ENCODE measurements around the gene FAM180A.
"Not testable (repeated sequence)": the region's sequence is repeated elsewhere in the genome, so short reads cannot be mapped to it uniquely, and the experiment has no call there.

FAM180A gene

GRCh38 chr7:135741905-135742304 lies 6.7 kb downstream of the FAM180A start:
- no peak for DNase-seq (ENCODE audit: low read depth)

GRCh38 chr7:135740889-135741288 lies 7.7 kb downstream of the FAM180A start:
- DNase-seq (ENCODE audit: low read depth): no peak

- DNase-seq (ENCODE audit: low read depth): not testable (repeated sequence)
Observed at GRCh38 chr7:135737306-135737647, 11.3 kb downstream of the FAM180A start.

GRCh38 chr7:135736586-135737305 lies 11.9 kb downstream of the FAM180A start:
- no peak for DNase-seq (ENCODE audit: low read depth)

GRCh38 chr7:135734343-135734689 lies 14.3 kb downstream of the FAM180A start:
- DNase-seq (ENCODE audit: low read depth): no peak

- DNase-seq (ENCODE audit: low read depth): no peak
Observed at GRCh38 chr7:135733603-135734342, 14.8 kb downstream of the FAM180A start.

GRCh38 chr7:135731131-135731530 lies 17.5 kb downstream of the FAM180A start:
- DNase-seq (ENCODE audit: low read depth): no peak

GRCh38 chr7:135729230-135729629 lies 19.4 kb downstream of the FAM180A start:
- no peak for DNase-seq (ENCODE audit: low read depth)

- DNase-seq (ENCODE audit: low read depth): no peak
Observed at GRCh38 chr7:135728136-135728669, 20.4 kb downstream of the FAM180A start, which contains the start of gene SLC13A4. Gene SLC13A4 (minus strand): TSS chr7:135728186. CDS start chr7:135727496, 690 bp downstream.

GRCh38 chr7:135726911-135727673 lies 21.5 kb downstream of the FAM180A start:
- DNase-seq (ENCODE audit: low read depth): no peak

GRCh38 chr7:135726276-135726788 lies 22.3 kb downstream of the FAM180A start:
- DNase-seq (ENCODE audit: low read depth): no peak

- no peak for DNase-seq (ENCODE audit: low read depth)
Observed at GRCh38 chr7:135723411-135723810, 25.2 kb downstream of the FAM180A start.

GRCh38 chr7:135721198-135721820 lies 27.3 kb downstream of the FAM180A start:
- DNase-seq (ENCODE audit: low read depth): no peak

GRCh38 chr7:135719688-135720087 lies 28.9 kb downstream of the FAM180A start:
- DNase-seq (ENCODE audit: low read depth): no peak

- no peak for DNase-seq (ENCODE audit: low read depth)
Observed at GRCh38 chr7:135718794-135719437, 29.7 kb downstream of the FAM180A start.

GRCh38 chr7:135718219-135718618 lies 30.4 kb downstream of the FAM180A start:
- no peak for DNase-seq (ENCODE audit: low read depth)

- no peak for DNase-seq (ENCODE audit: low read depth)
Observed at GRCh38 chr7:135717693-135718092, 30.9 kb downstream of the FAM180A start.

GRCh38 chr7:135716677-135717238 lies 31.9 kb downstream of the FAM180A start:
- DNase-seq (ENCODE audit: low read depth): no peak

- no peak for DNase-seq (ENCODE audit: low read depth)
Observed at GRCh38 chr7:135715673-135716072, 32.9 kb downstream of the FAM180A start.

- no peak for DNase-seq (ENCODE audit: low read depth)
Observed at GRCh38 chr7:135715055-135715522, 33.5 kb downstream of the FAM180A start.

GRCh38 chr7:135714534-135715009 lies 34.0 kb downstream of the FAM180A start:
- no peak for DNase-seq (ENCODE audit: low read depth)
